ENCODE results near the gene LAMB1.
A peak's percentile ranks its signal among the peaks of the same experiment; 100 is the strongest.

Gene LAMB1

DNA sequence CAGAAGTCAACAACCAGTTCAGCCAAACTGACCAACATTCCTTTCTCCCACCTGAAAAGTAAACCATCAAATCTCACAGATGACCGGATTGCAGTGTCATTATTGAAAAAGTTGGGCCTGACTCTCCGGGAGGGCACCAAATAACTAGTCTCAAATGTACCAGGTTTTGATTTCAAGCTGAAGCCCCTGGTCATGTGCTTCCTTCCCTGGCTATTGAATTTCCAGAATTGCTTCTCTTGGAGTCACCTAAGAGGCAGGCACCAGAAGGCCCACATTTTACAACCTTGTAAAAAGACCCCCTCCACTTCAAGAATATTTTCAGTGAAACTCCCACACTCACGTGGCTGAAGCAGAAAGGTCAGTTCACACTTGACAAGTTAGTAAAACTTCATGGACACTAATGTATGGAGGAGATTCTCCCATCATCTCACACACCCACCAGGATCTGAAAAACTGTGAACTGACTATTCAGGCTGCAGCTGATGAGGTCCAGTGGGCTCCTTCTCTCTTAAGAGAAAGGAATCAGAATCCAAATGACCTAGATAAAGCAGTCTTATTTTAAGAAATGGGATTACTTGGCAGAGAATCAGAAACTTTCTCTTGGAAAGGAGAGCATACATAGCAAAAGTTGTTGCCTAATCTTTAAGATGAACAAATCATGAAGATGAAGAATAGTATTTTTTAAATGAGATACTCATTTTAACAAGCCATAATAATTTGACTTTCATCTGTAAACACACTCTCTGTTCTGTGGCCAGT is 58.4 kb downstream of the LAMB1 start:
- Histone ChIP-seq H3K27ac (ENCODE audit: poor library complexity, severe bottlenecking) (peak overlapping the region; percentile 96), H3K9me3 (ENCODE audit: severe bottlenecking) (no peaks in the 10 kb centered on the region), H3K36me3 (ENCODE audit: low read depth) (peaks cover 94% of the 10 kb centered on the region), H3K4me3 (ENCODE audit: severe bottlenecking) (no peak overlapping the region), H3K4me1 (ENCODE audit: insufficient read depth, poor library complexity, severe bottlenecking) (peaks cover 34% of the 10 kb centered on the region), H3K27me3 (ENCODE audit: insufficient read depth, poor library complexity, severe bottlenecking) (no peaks in the 10 kb centered on the region)
- ATAC-seq (ENCODE audit: low read depth) (no peak), DNase-seq (ENCODE audit: low spot score) (no peak)
- TF ChIP-seq CTCF (IDR thresholded peaks at IDR 0.05; ENCODE audit: poor library complexity, severe bottlenecking): no peak

- ATAC-seq (ENCODE audit: low read depth): no peak
- no peak overlapping the region for H3K4me3 ChIP-seq (ENCODE audit: severe bottlenecking)
- H3K27ac ChIP-seq (ENCODE audit: poor library complexity, severe bottlenecking): no peak overlapping the region
- peaks cover 25% of the 10 kb centered on the region for H3K4me1 ChIP-seq (ENCODE audit: insufficient read depth, poor library complexity, severe bottlenecking)
- H3K27me3 ChIP-seq (ENCODE audit: insufficient read depth, poor library complexity, severe bottlenecking): no peaks in the 10 kb centered on the region
- peaks cover 96% of the 10 kb centered on the region for H3K36me3 ChIP-seq (ENCODE audit: low read depth)
- DNase-seq (ENCODE audit: low spot score): no peak
- H3K9me3 ChIP-seq (ENCODE audit: severe bottlenecking): no peaks in the 10 kb centered on the region
- TF ChIP-seq CTCF (IDR thresholded peaks at IDR 0.05; ENCODE audit: poor library complexity, severe bottlenecking): no peak
Observed at GRCh38 chr7:107943018-107943417, 59.9 kb downstream of the LAMB1 start.

DNA sequence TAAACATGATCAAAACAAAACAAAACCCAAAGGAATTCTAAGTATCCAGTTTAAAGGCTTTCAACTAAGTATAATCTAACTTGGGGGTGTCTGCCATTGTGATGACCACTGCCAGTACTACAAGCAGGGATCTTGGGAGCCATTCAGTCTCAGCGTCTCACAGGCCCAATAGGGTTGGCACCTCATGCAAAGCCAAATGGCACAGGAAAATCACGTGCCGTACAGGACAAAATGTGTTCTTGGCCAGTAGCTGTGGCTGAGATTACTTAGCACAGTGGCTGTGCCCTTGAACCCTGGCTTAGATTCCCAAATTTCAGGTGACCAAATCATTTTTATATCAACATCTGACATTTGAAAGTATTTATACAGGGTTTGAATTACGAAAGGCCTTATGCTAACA is 62.0 kb downstream of the LAMB1 start:
- no peaks in the 10 kb centered on the region for H3K27me3 ChIP-seq (ENCODE audit: insufficient read depth, poor library complexity, severe bottlenecking)
- DNase-seq (ENCODE audit: low spot score) (no peak), ATAC-seq (ENCODE audit: low read depth) (no peak)
- peak overlapping the region; percentile 23 for H3K27ac ChIP-seq (ENCODE audit: poor library complexity, severe bottlenecking)
- H3K4me1 ChIP-seq (ENCODE audit: insufficient read depth, poor library complexity, severe bottlenecking): peaks cover 14% of the 10 kb centered on the region
- peaks cover 96% of the 10 kb centered on the region for H3K36me3 ChIP-seq (ENCODE audit: low read depth)
- no peaks in the 10 kb centered on the region for H3K9me3 ChIP-seq (ENCODE audit: severe bottlenecking)
- TF ChIP-seq CTCF (IDR thresholded peaks at IDR 0.05; ENCODE audit: poor library complexity, severe bottlenecking): no peak
- H3K4me3 ChIP-seq (ENCODE audit: severe bottlenecking): no peak overlapping the region

DNA sequence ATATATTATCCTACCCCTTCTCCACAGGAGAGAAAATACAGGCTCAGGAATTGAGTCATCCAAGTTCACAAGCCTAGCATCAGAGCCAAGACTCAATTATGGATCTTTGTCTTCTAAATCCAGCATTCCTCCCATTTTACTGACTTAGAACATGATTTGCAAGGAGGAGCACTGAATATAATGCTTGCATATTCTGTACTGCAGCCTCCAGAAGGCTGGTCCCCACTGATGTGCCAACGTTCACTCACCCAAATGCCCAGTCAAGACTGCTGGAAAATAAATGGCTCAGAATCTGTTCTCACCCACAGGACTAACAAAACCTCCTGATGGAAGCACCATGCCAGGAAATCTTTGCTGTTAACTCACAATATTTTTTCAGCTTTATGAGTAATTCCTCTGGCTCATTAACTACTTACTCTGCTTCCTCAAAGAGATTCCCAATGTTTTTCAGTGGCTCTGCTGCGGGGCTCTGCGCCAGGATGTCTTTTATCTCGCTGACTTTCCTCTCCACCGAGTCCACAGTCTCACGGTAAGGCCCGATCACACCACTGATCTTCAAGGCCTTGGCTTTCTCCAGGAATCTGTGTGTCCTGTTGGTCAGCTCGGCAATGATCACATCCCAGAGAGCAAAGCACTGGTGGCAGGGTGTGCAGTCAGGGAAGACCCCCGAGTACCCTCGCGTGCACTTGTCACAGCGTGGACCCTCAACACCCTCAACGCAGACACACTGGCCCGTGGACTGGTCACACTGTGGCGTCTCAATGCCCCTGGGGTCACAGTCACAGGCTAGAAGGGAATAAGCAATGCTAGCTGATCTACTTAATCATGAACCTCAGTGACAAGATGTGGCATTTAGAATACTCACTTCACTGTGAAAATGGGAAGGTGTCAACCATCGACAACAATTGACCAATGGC is 63.1 kb downstream of the LAMB1 start:
- DNase-seq (ENCODE audit: low spot score): no peak
- H3K4me1 ChIP-seq (ENCODE audit: insufficient read depth, poor library complexity, severe bottlenecking): peaks cover 14% of the 10 kb centered on the region
- H3K27me3 ChIP-seq (ENCODE audit: insufficient read depth, poor library complexity, severe bottlenecking): no peaks in the 10 kb centered on the region
- H3K27ac ChIP-seq (ENCODE audit: poor library complexity, severe bottlenecking): peak overlapping the region; percentile 23
- no peak overlapping the region for H3K4me3 ChIP-seq (ENCODE audit: severe bottlenecking)
- H3K36me3 ChIP-seq (ENCODE audit: low read depth): peaks cover 96% of the 10 kb centered on the region
- no peak for TF ChIP-seq CTCF (IDR thresholded peaks at IDR 0.05; ENCODE audit: poor library complexity, severe bottlenecking)
- no peaks in the 10 kb centered on the region for H3K9me3 ChIP-seq (ENCODE audit: severe bottlenecking)
- ATAC-seq (ENCODE audit: low read depth): peak; percentile 5; the same call in 1 of the 3 replicates

Data from RWPE2 (cell line).